OCI-LY1 (cell line): ENCODE measurements around the gene ZNF440.

ENCODE experiments used
- H2AFZ ChIP-seq: fragments of 200-600 bp; sonication (generic), shearing (Covaris generic); 2 replicates; pipeline ENCODE4 v1.6.0; 2014; ENCODE audit warnings: antibody characterized with exemption, mild to moderate bottlenecking, low read length
- H3F3A ChIP-seq: fragments of 200-600 bp; sonication (generic), shearing (Covaris generic); 2 replicates; pipeline ENCODE4 v1.6.0; 2014; ENCODE audit warnings: mild to moderate bottlenecking, antibody characterized with exemption, low read length, moderate library complexity; ENCODE audit not compliant: insufficient read depth
- H3K27ac ChIP-seq: fragments of 200-600 bp; sonication (generic); 2 replicates; pipeline ENCODE4 v1.5.1; 2014; ENCODE audit warnings: low read length, mixed run types, mild to moderate bottlenecking, low read depth; ENCODE audit not compliant: poor library complexity, severe bottlenecking
- H3K27me3 ChIP-seq: fragments of 200-600 bp; sonication (generic); 2 replicates; pipeline ENCODE4 v1.6.0; 2014; ENCODE audit warnings: antibody characterized with exemption, mild to moderate bottlenecking, low read length, moderate library complexity; ENCODE audit not compliant: insufficient read depth
- H3K36me3 ChIP-seq: fragments of 200-600 bp; sonication (generic); 2 replicates; pipeline ENCODE4 v1.6.1; 2014; ENCODE audit warnings: mild to moderate bottlenecking, antibody characterized with exemption, low read length, moderate library complexity, mixed read lengths; ENCODE audit not compliant: insufficient read depth
- H3K4me1 ChIP-seq: fragments of 200-600 bp; sonication (generic); 2 replicates; pipeline ENCODE4 v1.5.1; 2014; ENCODE audit warnings: mild to moderate bottlenecking, low read length, moderate library complexity; ENCODE audit not compliant: insufficient read depth, severe bottlenecking
- H3K4me2 ChIP-seq: fragments of 200-600 bp; sonication (generic), shearing (Covaris generic); 2 replicates; pipeline ENCODE4 v1.6.1; 2014; ENCODE audit warnings: low read length
- H3K4me3 ChIP-seq: fragments of 200-600 bp; sonication (generic); 2 replicates; pipeline ENCODE4 v1.5.1; 2014; ENCODE audit warnings: low read length, low read depth, mild to moderate bottlenecking, mixed read lengths; ENCODE audit not compliant: poor library complexity, severe bottlenecking
- H3K79me2 ChIP-seq: fragments of 200-600 bp; shearing (Covaris generic); 2 replicates; pipeline ENCODE4 v1.6.1; 2016; ENCODE audit warnings: mixed run types, low read length, mixed read lengths; ENCODE audit not compliant: insufficient read depth
- H3K9ac ChIP-seq: fragments of 200-600 bp; sonication (generic), shearing (Covaris generic); 2 replicates; pipeline ENCODE4 v1.6.1; 2014; ENCODE audit warnings: mild to moderate bottlenecking, low read length, mixed read lengths
- H3K9me2 ChIP-seq: fragments of 200-600 bp; sonication (generic), shearing (Covaris generic); 2 replicates; pipeline ENCODE4 v1.6.1; 2014; ENCODE audit warnings: low read depth, mild to moderate bottlenecking, low read length, mixed read lengths
- H3K9me3 ChIP-seq: fragments of 200-600 bp; shearing (Covaris generic); 2 replicates; pipeline ENCODE4 v1.6.1; 2014; ENCODE audit warnings: low read length, mixed read lengths
- H4K20me1 ChIP-seq: fragments of 200-600 bp; sonication (generic), shearing (Covaris generic); 2 replicates; pipeline ENCODE4 v1.6.0; 2016; ENCODE audit warnings: mild to moderate bottlenecking, low read length; ENCODE audit not compliant: insufficient read depth
- EZH2 ChIP-seq: fragments of 200-600 bp; sonication (generic), shearing (Covaris generic); IDR thresholded peaks from 2 replicates; pipeline ENCODE4 v1.8.0; 2017; ENCODE audit warnings: borderline replicate concordance, mixed run types, mild to moderate bottlenecking, antibody characterized with exemption, low read length, moderate library complexity, mixed read lengths
- TF ChIP-seq, protein P1 (sequence below): fragments of 200-600 bp; sonication (generic), shearing (Covaris generic); IDR thresholded peaks from 2 replicates; pipeline ENCODE4 v1.5.1; 2017; ENCODE audit warnings: mild to moderate bottlenecking, antibody characterized with exemption, low read length, moderate library complexity, mixed read lengths

Gene ZNF440

DNA sequence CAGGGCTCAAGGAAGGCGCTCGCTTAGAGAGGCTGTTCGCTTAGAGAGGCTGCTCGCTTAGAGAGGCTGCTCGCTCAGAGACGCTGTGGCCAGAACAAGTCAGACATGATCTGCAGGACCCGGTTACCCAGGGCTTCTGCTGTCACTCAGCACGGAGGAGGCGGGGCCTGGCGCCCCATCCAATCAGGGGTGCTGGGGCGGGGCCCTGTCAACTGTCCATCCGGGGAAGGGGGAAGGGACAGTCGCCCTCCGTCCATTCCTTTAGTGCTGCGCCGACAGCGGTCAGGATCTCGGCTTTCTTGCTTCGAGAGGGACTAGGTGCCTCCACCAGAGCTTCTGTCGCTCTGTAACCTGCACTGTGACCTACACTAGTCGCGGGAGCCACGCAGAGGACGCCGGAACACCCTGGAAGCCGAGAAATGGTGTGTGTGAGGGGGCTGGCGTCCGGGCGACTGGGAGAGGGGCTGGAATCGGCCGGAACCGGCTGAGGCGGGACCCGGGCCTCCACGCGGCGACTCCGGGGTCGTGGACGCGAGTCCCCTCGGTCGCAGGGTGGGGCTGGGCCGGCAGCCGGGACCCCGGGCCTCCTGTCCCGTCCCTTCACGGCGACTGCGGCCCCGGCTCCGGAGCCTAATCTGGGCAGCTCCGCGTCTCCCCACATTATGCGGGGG lies at the start of gene ZNF440:
Gene ZNF440 (plus strand): TSS at position 245 of the 671 bp plus-strand sequence. CDS start 175 bp downstream, at position 420.
- peak within 1 kb of the TSS; percentile 36; the same call in 1 of the 2 replicates for H2AFZ ChIP-seq
- peaks cover 3% of the 10 kb centered on the region; the same call in 1 of the 2 replicates for H3K36me3 ChIP-seq
- peak within 1 kb of the TSS; percentile 52 for H3K27ac ChIP-seq
- peak within 1 kb of the TSS; percentile 79 for H3K4me3 ChIP-seq
- no peaks in the 10 kb centered on the region for H3F3A ChIP-seq
- peaks cover 4% of the 10 kb centered on the region; the same call in 1 of the 2 replicates for H3K9me3 ChIP-seq
- H3K9ac ChIP-seq = peak within 1 kb of the TSS; percentile 75
- TF ChIP-seq, protein P1, sequence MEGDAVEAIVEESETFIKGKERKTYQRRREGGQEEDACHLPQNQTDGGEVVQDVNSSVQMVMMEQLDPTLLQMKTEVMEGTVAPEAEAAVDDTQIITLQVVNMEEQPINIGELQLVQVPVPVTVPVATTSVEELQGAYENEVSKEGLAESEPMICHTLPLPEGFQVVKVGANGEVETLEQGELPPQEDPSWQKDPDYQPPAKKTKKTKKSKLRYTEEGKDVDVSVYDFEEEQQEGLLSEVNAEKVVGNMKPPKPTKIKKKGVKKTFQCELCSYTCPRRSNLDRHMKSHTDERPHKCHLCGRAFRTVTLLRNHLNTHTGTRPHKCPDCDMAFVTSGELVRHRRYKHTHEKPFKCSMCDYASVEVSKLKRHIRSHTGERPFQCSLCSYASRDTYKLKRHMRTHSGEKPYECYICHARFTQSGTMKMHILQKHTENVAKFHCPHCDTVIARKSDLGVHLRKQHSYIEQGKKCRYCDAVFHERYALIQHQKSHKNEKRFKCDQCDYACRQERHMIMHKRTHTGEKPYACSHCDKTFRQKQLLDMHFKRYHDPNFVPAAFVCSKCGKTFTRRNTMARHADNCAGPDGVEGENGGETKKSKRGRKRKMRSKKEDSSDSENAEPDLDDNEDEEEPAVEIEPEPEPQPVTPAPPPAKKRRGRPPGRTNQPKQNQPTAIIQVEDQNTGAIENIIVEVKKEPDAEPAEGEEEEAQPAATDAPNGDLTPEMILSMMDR = no peak
- no peak for TF ChIP-seq EZH2
- no peaks in the 10 kb centered on the region for H4K20me1 ChIP-seq
- H3K4me1 ChIP-seq = peaks cover 19% of the 10 kb centered on the region
- peak within 1 kb of the TSS; percentile 80 for H3K4me2 ChIP-seq
- H3K9me2 ChIP-seq = no peaks in the 10 kb centered on the region
- no peaks in the 10 kb centered on the region for H3K79me2 ChIP-seq
- no peaks in the 10 kb centered on the region for H3K27me3 ChIP-seq

DNA sequence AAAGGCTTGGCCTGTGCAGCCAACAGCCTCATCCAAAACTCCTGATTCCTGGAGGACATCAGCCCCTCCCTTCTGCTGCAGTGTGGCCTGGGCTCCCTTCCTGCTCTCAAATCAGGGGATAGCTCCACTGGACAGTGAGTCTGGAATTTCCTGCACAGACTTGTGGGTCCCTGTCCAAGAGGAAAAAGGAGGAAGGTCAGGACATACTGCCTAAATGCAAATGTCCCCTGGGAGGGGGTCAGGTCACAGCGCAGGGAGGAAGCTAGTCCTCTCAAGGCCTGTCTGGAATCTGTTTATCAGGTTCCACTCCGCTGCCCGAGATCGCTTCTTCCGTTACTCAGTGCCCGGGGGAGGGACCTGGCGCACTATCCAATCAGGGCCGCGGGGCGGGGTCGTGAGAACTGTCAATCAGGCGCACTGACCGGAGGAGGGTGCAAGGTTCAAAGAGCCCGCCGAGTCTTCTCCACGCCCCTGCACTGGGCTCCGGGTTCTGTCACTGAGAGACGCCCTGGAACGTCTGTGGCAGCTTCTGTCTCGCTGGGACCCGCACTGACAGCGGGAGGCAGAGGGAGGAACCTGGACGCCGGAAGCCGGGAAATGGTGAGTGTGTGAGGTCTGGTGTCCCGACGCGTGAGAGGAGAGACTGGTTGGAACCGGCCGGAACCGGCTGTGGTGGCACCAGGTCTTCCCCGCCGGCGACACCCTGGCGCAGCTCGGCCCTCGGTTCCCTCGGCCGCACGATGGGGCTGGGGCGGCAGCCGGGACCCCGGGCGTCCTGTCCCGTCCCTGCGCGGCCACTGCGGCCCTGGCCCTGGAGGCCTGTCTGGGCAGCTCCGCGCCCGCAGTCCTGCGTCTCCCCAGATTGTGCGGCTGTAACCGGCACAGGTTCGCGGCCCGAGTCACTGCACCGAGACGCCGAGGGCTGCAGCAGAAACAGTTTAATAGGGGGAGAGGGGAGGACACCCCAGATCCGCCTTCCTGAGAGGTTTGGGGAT lies 47.2 kb upstream of the ZNF440 start, which contains the start of gene ZNF441:
Gene ZNF441 (plus strand): TSS at position 404 of the 995 bp plus-strand sequence. CDS start 194 bp downstream, at position 598.
- H2AFZ ChIP-seq = peak within 1 kb of the TSS; percentile 98
- no peak for TF ChIP-seq EZH2
- TF ChIP-seq, protein P1 = no peak

DNA sequence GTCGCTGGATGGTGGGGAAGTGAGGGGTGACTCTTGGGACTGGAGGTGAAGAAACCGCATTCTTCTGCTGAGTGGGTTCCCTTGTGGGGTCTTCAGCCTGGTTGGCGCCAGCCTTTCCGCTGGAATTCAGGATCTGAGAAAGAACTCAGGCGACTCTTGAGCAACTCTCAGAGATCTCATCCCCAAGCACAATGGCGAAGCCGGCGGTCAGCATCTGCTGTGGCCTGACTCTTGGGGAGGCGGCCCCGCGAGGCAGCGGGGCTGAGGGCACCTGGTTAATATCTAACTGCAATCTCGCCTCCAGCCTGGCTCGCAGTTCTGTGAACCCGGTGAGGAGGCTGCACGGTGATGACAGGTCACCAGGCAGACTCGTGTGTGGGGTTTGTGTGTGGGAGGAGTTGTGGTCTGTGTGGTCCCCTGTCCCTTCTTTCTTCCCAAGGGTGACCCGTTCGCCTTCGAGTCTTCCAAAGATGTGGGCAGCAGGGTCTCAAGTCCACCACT lies 46.4 kb upstream of the ZNF440 start:
- H3K9me2 ChIP-seq = no peaks in the 10 kb centered on the region
- H3K27ac ChIP-seq = peak overlapping the region; percentile 49
- no peaks in the 10 kb centered on the region for H4K20me1 ChIP-seq
- TF ChIP-seq, protein P1 = no peak
- TF ChIP-seq EZH2 = no peak
- H2AFZ ChIP-seq = no peak overlapping the region
- H3K4me3 ChIP-seq = peak overlapping the region; percentile 95
- peak overlapping the region; percentile 74 for H3K4me2 ChIP-seq
- peaks cover 11% of the 10 kb centered on the region for H3K4me1 ChIP-seq
- H3K9me3 ChIP-seq = peaks cover 12% of the 10 kb centered on the region
- no peaks in the 10 kb centered on the region for H3F3A ChIP-seq
- H3K27me3 ChIP-seq = no peaks in the 10 kb centered on the region
- H3K36me3 ChIP-seq = peaks cover 22% of the 10 kb centered on the region
- no peaks in the 10 kb centered on the region for H3K79me2 ChIP-seq
- H3K9ac ChIP-seq = peak overlapping the region; percentile 87

More for the DNA sequence above, 47.2 kb upstream of the ZNF440 start, which contains the start of gene ZNF441:
- H3K4me1 ChIP-seq = peaks cover 11% of the 10 kb centered on the region
- no peaks in the 10 kb centered on the region for H4K20me1 ChIP-seq
- peaks cover 12% of the 10 kb centered on the region for H3K9me3 ChIP-seq
- H3K79me2 ChIP-seq = no peaks in the 10 kb centered on the region
- no peaks in the 10 kb centered on the region for H3K27me3 ChIP-seq
- no peaks in the 10 kb centered on the region for H3F3A ChIP-seq
- peak within 1 kb of the TSS; percentile 95 for H3K4me3 ChIP-seq
- peak within 1 kb of the TSS; percentile 87 for H3K9ac ChIP-seq
- H3K4me2 ChIP-seq = peak within 1 kb of the TSS; percentile 74
- H3K27ac ChIP-seq = peak within 1 kb of the TSS; percentile 70
- no peaks in the 10 kb centered on the region for H3K9me2 ChIP-seq
- peaks cover 22% of the 10 kb centered on the region for H3K36me3 ChIP-seq
